SU-DHL-6 (cell line): ENCODE data around the gene M1AP.

Source experiments
- CTCF ChIP-seq: fragments of 200-600 bp; sonication (generic); IDR thresholded peaks from one replicate; pipeline ENCODE4 v1.5.1; 2017; ENCODE audit warnings: antibody characterized with exemption, mild to moderate bottlenecking, low read length, moderate library complexity; ENCODE audit not compliant: insufficient read depth, poor library complexity, severe bottlenecking
- EZH2phosphoT487 ChIP-seq: fragments of 200-600 bp; sonication (generic), shearing (Covaris generic); conservative IDR thresholded peaks from 2 replicates; pipeline ENCODE4 v1.6.1; 2018; ENCODE audit warnings: mild to moderate bottlenecking, antibody characterized with exemption, low read length, moderate library complexity, mixed read lengths

- TF ChIP-seq CTCF (no peak), EZH2phosphoT487 (no peak)
These were observed 15.8 kb downstream of the M1AP start for GRCh38 chr2:74632209-74632938.
